NCI-H460 (cell line): ENCODE data around the gene PSG4. TPM values are rescaled to one million over a fixed set of nuclear protein-coding genes. Genes with fewer than 3 reads are reported as not detected.

Experiments
- total RNA-seq: library from RNA; depleted of rRNA; stranded (reverse); fragments of >200 nt; shearing (Covaris generic); gene quantifications from 2 replicates; pipeline ENCODE4 v1.2.3, GENCODE V29; 2014; rRNA removed

The PSG4 gene
- total RNA-seq, 1 experiment from 2014 or later = not detected

Other genes starting within 250 kb of the PSG4 start
- gene PSG11, start 179.2 kb downstream of the PSG4 start, total RNA-seq = not detected in 2 replicates
- gene PSG2, start 122.9 kb downstream of the PSG4 start, total RNA-seq = not detected in 2 replicates
- not detected in 2 replicates for gene PSG5, start 19.1 kb downstream of the PSG4 start, total RNA-seq
- not detected in 2 replicates for gene PSG9, start 63.9 kb upstream of the PSG4 start, total RNA-seq
- gene CD177, start 148.0 kb upstream of the PSG4 start, total RNA-seq = not detected in 2 replicates
- not detected in 2 replicates for gene TEX101, start 209.3 kb upstream of the PSG4 start, total RNA-seq